ENCODE results near the gene LIX1L.

Gene LIX1L

DNA sequence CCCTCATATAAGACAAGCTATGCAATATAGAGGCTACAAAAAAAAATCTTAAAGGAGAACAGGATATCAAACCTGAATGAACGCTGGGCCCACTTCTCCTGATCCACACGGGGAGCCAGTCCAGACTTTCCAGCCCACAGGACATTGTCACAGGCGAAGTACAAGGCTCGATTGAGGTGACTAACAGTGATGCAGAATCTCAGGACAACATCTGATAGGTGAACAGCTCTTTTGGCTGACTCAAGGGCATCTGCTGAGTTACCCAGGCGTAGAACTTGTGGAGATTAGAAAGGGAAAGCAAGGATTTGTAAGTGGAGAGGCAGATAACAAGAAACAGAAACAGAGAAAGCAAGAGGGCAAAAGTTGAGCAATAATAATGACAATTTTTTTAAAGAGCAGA is 41.1 kb downstream of the LIX1L start:
- TF ChIP-seq, protein P1, sequence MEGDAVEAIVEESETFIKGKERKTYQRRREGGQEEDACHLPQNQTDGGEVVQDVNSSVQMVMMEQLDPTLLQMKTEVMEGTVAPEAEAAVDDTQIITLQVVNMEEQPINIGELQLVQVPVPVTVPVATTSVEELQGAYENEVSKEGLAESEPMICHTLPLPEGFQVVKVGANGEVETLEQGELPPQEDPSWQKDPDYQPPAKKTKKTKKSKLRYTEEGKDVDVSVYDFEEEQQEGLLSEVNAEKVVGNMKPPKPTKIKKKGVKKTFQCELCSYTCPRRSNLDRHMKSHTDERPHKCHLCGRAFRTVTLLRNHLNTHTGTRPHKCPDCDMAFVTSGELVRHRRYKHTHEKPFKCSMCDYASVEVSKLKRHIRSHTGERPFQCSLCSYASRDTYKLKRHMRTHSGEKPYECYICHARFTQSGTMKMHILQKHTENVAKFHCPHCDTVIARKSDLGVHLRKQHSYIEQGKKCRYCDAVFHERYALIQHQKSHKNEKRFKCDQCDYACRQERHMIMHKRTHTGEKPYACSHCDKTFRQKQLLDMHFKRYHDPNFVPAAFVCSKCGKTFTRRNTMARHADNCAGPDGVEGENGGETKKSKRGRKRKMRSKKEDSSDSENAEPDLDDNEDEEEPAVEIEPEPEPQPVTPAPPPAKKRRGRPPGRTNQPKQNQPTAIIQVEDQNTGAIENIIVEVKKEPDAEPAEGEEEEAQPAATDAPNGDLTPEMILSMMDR (conservative IDR thresholded peaks at IDR 0.05) = no peak
- no peak overlapping the region for H3K27ac ChIP-seq

- TF ChIP-seq, protein P1 (conservative IDR thresholded peaks at IDR 0.05) = no peak
- H3K27ac ChIP-seq = no peak overlapping the region
Observed at GRCh38 chr1:145912128-145912641, 45.6 kb downstream of the LIX1L start.

DNA sequence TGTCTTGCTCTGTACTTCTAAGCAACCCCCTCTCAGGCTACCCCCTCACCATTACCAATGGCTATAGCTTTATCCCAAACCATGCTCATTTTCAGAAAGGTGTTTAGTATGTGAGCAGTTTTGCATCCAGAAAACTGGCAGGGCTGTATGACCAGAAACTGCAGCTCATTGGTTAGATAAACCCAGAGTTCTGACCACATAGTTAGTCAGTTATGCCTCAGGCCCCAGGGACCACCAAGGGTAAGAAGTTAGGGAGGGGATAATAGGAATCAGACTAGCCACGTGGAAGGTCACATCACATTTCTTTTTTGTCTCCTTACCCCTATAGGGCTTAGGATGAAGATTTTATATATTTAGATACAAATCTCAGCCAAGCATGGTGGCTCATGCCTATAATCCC is 49.2 kb downstream of the LIX1L start:
- H3K27ac ChIP-seq = no peak overlapping the region
- TF ChIP-seq, protein P1 (conservative IDR thresholded peaks at IDR 0.05) = no peak

- H3K27ac ChIP-seq = no peak overlapping the region
- TF ChIP-seq, protein P1 (conservative IDR thresholded peaks at IDR 0.05) = no peak
Observed at GRCh38 chr1:145906954-145907753, 50.7 kb downstream of the LIX1L start.

GRCh38 chr1:145901312-145902021 is 56.4 kb downstream of the LIX1L start:
- TF ChIP-seq, protein P1 (conservative IDR thresholded peaks at IDR 0.05) = no peak

DNA sequence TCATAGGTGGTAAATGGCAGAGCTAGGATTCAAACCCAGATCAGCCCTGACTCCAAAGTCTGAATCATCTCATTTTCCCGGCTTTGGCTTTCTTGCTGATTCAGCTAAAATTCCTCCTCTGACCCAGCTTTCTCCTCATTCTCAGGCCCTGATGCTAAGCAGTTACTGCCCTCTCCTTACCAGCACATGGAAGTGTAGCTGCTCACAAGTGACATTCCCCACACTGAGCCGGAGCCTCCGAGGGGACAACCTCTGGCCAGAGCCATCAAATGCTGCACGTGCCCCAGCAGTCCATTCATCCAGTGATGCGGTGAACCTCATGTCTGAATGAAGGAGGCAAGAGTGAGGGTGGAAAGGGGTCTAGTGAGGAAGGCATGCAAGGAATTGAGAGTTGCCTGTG is 59.1 kb downstream of the LIX1L start:
- no peak overlapping the region for H3K27ac ChIP-seq
- TF ChIP-seq, protein P1 (conservative IDR thresholded peaks at IDR 0.05) = no peak

More at GRCh38 chr1:145901312-145902021, 56.4 kb downstream of the LIX1L start:
- H3K27ac ChIP-seq = no peak overlapping the region

- H3K27ac ChIP-seq = no peak overlapping the region
- TF ChIP-seq, protein P1 (conservative IDR thresholded peaks at IDR 0.05) = no peak
Observed at GRCh38 chr1:145897969-145898368, 59.8 kb downstream of the LIX1L start.

All from VCaP (cell line).